Measurements from ENCODE around the gene NEURL1. TPM values are rescaled to one million over a fixed set of nuclear protein-coding genes. Genes with fewer than 3 reads are reported as not detected.
A peak's percentile ranks its signal among the peaks of the same experiment; 100 is the strongest.

NEURL1 gene
- total and polyA plus RNA-seq, 4 experiments from 2014 or later: 0.76 to 0.96 (median 0.83) TPM

DNA sequence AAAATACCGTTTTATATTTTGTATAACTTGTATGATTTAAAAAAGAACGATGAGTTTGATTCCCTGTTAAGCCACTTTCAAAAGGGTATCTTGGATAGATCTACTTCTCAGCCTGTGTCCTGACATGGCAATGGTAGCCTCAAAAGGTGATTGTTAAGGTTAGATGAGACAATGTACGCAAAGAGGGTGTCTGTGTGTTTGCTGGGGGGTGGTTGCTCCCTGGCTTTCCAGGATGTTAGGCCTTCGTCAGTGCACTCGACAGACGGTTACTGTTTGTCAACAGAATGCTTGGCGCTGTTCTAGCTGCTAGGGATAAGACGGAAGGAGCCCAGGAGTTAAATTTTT lies 90.3 kb downstream of the NEURL1 start:
- no peaks in the 10 kb centered on the region for H3K36me3 ChIP-seq (ENCODE audit: insufficient read depth, low read length)
- peak overlapping the region; percentile 89 to 96 (median 92) for H3K4me3 Mint-ChIP-seq
- no peaks in the 10 kb centered on the region for H3K9me3 Mint-ChIP-seq
- peak overlapping the region; percentile 63 to 70 for H3K4me3 ChIP-seq (ENCODE audit: low read length in 2 of 2)
- peaks cover 7 to 25% (median 16%) of the 10 kb centered on the region in 4 donors for H3K4me1 Mint-ChIP-seq
- peaks cover 15% of the 10 kb centered on the region for H3K4me1 ChIP-seq (ENCODE audit: insufficient read depth, low read length)
- H3K27ac ChIP-seq (ENCODE audit: low read depth, low read length): peak overlapping the region; percentile 62
- peak overlapping the region; percentile 88 to 99 (median 93) for H3K27ac Mint-ChIP-seq
- intact Hi-C loops (cut with micrococcal nuclease): loop anchor here (1.0 kb wide), 1 partner anchor 537 kb away; no protein-coding TSS in a partner anchor
- ChIA-PET CTCF (ENCODE audit: partially characterized antibody) (no interaction called here), POLR2A (ENCODE audit: partially characterized antibody) (interaction anchor here (1.2 to 3.2 kb wide), 13 partner anchors 9 to 685 kb away, joined by 3 to 22 read pairs (median 4); partner anchors contain the start of genes GSTO2, NEURL1, SFR1 and SLK)
- no peaks in the 10 kb centered on the region for H3K9me3 ChIP-seq (ENCODE audit: control insufficient read depth in 1 of 2, low read length in 2 of 2)
- H3K27me3 Mint-ChIP-seq: no peaks in the 10 kb centered on the region
- DNase-seq: no peak
- H3K36me3 Mint-ChIP-seq: no peaks in the 10 kb centered on the region
- no peaks in the 10 kb centered on the region for H3K27me3 ChIP-seq (ENCODE audit: insufficient read depth, low read length)

DNA sequence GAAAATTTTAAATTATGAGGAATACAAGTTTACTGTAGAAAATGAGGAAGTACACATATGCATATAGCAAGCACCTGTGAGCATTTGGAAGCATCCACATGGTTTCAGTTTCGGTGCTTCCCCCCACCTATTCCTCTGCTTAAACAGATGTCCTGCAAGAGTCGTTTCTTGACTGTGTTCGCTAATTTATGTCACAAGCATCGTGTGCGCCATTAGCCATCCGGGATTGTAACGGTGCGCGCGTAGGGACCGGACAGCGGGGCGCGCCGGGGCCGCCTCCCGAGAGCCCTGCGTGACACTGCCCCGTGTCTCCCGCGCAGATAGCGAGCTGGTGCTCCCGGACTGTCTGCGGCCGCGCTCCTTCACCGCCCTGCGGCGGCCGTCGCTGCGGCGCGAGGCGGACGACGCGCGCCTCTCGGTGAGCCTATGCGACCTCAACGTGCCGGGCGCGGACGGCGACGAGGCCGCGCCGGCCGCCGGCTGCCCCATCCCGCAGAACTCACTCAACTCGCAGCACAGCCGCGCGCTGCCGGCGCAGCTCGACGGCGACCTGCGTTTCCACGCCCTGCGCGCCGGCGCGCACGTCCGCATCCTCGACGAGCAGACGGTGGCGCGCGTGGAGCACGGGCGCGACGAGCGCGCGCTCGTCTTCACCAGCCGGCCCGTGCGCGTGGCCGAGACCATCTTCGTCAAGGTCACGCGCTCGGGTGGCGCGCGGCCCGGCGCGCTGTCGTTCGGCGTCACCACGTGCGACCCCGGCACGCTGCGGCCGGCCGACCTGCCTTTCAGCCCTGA lies 90.9 kb downstream of the NEURL1 start:
- no peaks in the 10 kb centered on the region for H3K9me3 Mint-ChIP-seq
- no peaks in the 10 kb centered on the region for H3K36me3 ChIP-seq (ENCODE audit: insufficient read depth, low read length)
- peak overlapping the region; percentile 89 to 96 (median 92) for H3K4me3 Mint-ChIP-seq
- no peaks in the 10 kb centered on the region for H3K27me3 Mint-ChIP-seq
- ChIA-PET CTCF (ENCODE audit: partially characterized antibody) (interaction anchor here (0.8 to 1.4 kb wide), 3 partner anchors 10 to 538 kb away, joined by 3 to 6 read pairs (median 4); partner anchors contain the start of gene SFR1), POLR2A (ENCODE audit: partially characterized antibody) (interaction anchor here (0.8 to 3.2 kb wide), 15 partner anchors 8 to 684 kb away, joined by 3 to 22 read pairs (median 4); partner anchors contain the start of genes GSTO2, NEURL1, SFR1 and SLK)
- H3K27ac Mint-ChIP-seq: peak overlapping the region; percentile 88 to 99 (median 93)
- H3K36me3 Mint-ChIP-seq: no peaks in the 10 kb centered on the region
- DNase-seq: peak; percentile 60 to 75 (median 66)
- no peaks in the 10 kb centered on the region for H3K9me3 ChIP-seq (ENCODE audit: control insufficient read depth in 1 of 2, low read length in 2 of 2)
- intact Hi-C loops (cut with micrococcal nuclease): loop anchor here (1.0 kb wide), 1 partner anchor 537 kb away; no protein-coding TSS in a partner anchor
- peak overlapping the region; percentile 63 to 70 for H3K4me3 ChIP-seq (ENCODE audit: low read length in 2 of 2)
- H3K27me3 ChIP-seq (ENCODE audit: insufficient read depth, low read length): no peaks in the 10 kb centered on the region
- peaks cover 15% of the 10 kb centered on the region for H3K4me1 ChIP-seq (ENCODE audit: insufficient read depth, low read length)
- H3K27ac ChIP-seq (ENCODE audit: low read depth, low read length): peak overlapping the region; percentile 62
- peaks cover 7 to 25% (median 16%) of the 10 kb centered on the region in 4 donors for H3K4me1 Mint-ChIP-seq

DNA sequence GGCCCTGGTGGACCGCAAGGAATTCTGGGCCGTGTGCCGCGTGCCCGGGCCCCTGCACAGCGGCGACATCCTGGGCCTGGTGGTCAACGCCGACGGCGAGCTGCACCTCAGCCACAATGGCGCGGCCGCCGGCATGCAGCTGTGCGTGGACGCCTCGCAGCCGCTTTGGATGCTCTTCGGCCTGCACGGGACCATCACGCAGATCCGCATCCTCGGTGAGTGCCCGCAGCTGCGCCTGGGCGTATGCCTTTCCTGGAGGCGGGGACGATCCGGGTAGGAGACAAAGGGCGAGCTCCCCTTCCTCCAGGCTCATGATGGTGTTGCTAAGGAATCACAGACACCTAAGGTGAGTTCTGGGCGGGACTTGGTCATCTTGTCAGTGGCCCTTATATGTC lies 91.5 kb downstream of the NEURL1 start:
- intact Hi-C loops (cut with micrococcal nuclease): no loop called here

DNA sequence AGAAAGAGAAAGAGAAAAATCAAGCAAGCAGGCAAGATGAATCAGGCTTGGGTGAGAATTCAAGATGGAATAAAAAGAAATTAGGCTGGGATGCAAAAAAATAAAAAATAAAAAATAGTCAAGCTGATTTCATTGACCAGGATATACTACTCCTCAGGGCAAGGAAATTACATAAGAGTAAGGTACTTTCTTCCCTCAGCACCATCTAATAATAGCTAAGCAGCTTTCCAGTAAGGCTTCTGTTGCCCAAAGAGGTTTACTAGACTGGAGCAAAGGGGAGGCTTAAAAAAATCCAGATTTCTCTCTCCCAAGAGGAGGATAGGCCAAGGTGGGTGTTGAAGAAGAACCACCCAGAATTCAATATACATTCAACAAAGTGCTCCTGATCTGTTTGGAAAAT lies 93.6 kb downstream of the NEURL1 start:
- Histone ChIP-seq H3K4me3 (ENCODE audit: low read length in 2 of 2) (no peak overlapping the region), H3K27me3 (ENCODE audit: insufficient read depth, low read length) (no peaks in the 10 kb centered on the region), H3K36me3 (ENCODE audit: insufficient read depth, low read length) (no peaks in the 10 kb centered on the region), H3K9me3 (ENCODE audit: control insufficient read depth in 1 of 2, low read length in 2 of 2) (no peaks in the 10 kb centered on the region), H3K27ac (ENCODE audit: low read depth, low read length) (no peak overlapping the region), H3K4me1 (ENCODE audit: insufficient read depth, low read length) (peaks cover 15% of the 10 kb centered on the region)
- peak overlapping the region in 3 of 7 donors; percentile 1 to 68 (median 33) for H3K27ac Mint-ChIP-seq
- peaks cover 7 to 25% (median 14%) of the 10 kb centered on the region in 4 donors for H3K4me1 Mint-ChIP-seq
- no peaks in the 10 kb centered on the region for H3K36me3 Mint-ChIP-seq
- CTCF ChIA-PET (ENCODE audit: partially characterized antibody): interaction anchor here (1.3 kb wide), 1 partner anchor 99 kb away, joined by 3 read pairs; no protein-coding TSS in a partner anchor
- no peak for DNase-seq
- H3K4me3 Mint-ChIP-seq: no peak overlapping the region
- intact Hi-C loops (cut with micrococcal nuclease): no loop called here
- no peaks in the 10 kb centered on the region for H3K9me3 Mint-ChIP-seq
- H3K27me3 Mint-ChIP-seq: no peaks in the 10 kb centered on the region
- POLR2A ChIA-PET (ENCODE audit: partially characterized antibody): no interaction called here

More for the DNA sequence above, 91.5 kb downstream of the NEURL1 start:
- DNase-seq: no peak
- Mint-ChIP-seq H3K27ac (peak overlapping the region; percentile 33 to 90 (median 74)), H3K27me3 (no peaks in the 10 kb centered on the region), H3K4me3 (peak overlapping the region; percentile 55 to 89 (median 69)), H3K4me1 (peaks cover 7 to 25% (median 16%) of the 10 kb centered on the region in 4 donors), H3K9me3 (no peaks in the 10 kb centered on the region), H3K36me3 (no peaks in the 10 kb centered on the region)
- H3K36me3 ChIP-seq (ENCODE audit: insufficient read depth, low read length): no peaks in the 10 kb centered on the region
- H3K9me3 ChIP-seq (ENCODE audit: control insufficient read depth in 1 of 2, low read length in 2 of 2): no peaks in the 10 kb centered on the region
- H3K4me3 ChIP-seq (ENCODE audit: low read length in 2 of 2): peak overlapping the region in 1 of 2 donors; percentile 63
- peaks cover 15% of the 10 kb centered on the region for H3K4me1 ChIP-seq (ENCODE audit: insufficient read depth, low read length)
- ChIA-PET POLR2A (ENCODE audit: partially characterized antibody) (interaction anchor here (0.8 to 3.2 kb wide), 14 partner anchors 7 to 537 kb away, joined by 3 to 22 read pairs (median 4); partner anchors contain the start of genes NEURL1, SFR1, SLK and TAF5), CTCF (ENCODE audit: partially characterized antibody) (interaction anchor here (0.9 to 1.4 kb wide), 2 partner anchors 101 to 537 kb away, joined by 4 to 6 read pairs; partner anchors contain the start of gene SFR1)
- peak overlapping the region; percentile 32 for H3K27ac ChIP-seq (ENCODE audit: low read depth, low read length)
- no peaks in the 10 kb centered on the region for H3K27me3 ChIP-seq (ENCODE audit: insufficient read depth, low read length)

DNA sequence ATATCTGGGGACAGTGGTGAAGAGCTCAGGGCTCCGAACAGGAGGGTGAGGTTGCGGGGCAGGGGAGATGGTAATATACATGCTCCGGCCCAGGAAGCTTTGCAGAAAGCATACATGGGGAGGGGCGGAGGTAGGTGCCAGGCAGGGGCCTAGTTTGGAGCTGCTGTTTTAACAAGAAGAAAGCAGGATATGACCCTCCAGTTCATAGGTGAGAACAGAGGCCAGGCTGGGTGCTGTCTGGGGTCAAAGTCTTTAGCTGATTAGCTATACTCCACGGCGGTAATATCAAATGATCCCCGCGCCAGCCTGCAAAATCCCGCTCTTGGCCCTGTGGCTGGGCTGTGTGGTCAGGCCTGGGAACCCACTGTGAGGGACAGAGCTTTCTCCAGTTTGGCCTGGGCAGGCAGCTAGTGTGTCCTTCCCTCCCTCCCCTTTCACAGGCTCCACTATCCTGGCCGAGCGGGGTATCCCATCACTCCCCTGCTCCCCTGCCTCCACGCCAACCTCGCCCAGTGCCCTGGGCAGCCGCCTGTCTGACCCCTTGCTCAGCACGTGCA lies 95.6 kb downstream of the NEURL1 start:
- Histone ChIP-seq H3K4me1 (ENCODE audit: insufficient read depth, low read length) (peaks cover 4% of the 10 kb centered on the region), H3K36me3 (ENCODE audit: insufficient read depth, low read length) (no peaks in the 10 kb centered on the region), H3K27me3 (ENCODE audit: insufficient read depth, low read length) (no peaks in the 10 kb centered on the region), H3K9me3 (ENCODE audit: control insufficient read depth in 1 of 2, low read length in 2 of 2) (no peaks in the 10 kb centered on the region), H3K4me3 (ENCODE audit: low read length in 2 of 2) (no peak overlapping the region), H3K27ac (ENCODE audit: low read depth, low read length) (no peak overlapping the region)
- Mint-ChIP-seq H3K9me3 (peaks cover 0 to 2% (median 0%) of the 10 kb centered on the region in 8 donors), H3K27ac (peak overlapping the region in 1 of 7 donors; percentile 54), H3K27me3 (no peaks in the 10 kb centered on the region), H3K4me3 (no peak overlapping the region), H3K4me1 (peaks cover under 1 to 8% (median 4%) of the 10 kb centered on the region in 4 donors), H3K36me3 (no peaks in the 10 kb centered on the region)
- no peak for DNase-seq
- intact Hi-C loops (cut with micrococcal nuclease): no loop called here
- ChIA-PET POLR2A (ENCODE audit: partially characterized antibody) (interaction anchor here (0.9 kb wide), 1 partner anchor 89 kb away, joined by 3 read pairs; no protein-coding TSS in a partner anchor), CTCF (ENCODE audit: partially characterized antibody) (interaction anchor here (0.7 to 1.5 kb wide), 5 partner anchors 17 to 98 kb away, joined by 3 to 6 read pairs (median 3); no protein-coding TSS in a partner anchor)

DNA sequence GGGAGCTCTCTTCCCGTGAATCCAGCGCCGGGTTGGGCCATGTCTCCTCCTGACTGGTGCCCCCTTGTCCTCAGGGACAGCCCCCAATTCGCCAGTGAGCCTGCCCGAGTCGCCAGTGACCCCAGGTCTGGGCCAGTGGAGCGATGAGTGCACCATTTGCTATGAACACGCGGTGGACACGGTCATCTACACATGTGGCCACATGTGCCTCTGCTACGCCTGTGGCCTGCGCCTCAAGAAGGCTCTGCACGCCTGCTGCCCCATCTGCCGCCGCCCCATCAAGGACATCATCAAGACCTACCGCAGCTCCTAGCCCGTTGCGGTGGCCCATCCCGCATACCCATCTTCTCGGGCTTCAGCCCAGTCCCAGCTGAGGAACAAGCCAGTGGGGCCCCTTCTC lies 96.6 kb downstream of the NEURL1 start:
- intact Hi-C loops (cut with micrococcal nuclease): no loop called here
- POLR2A ChIA-PET (ENCODE audit: partially characterized antibody): interaction anchor here (0.9 kb wide), 1 partner anchor 88 kb away, joined by 3 read pairs; no protein-coding TSS in a partner anchor
- H3K4me3 Mint-ChIP-seq: no peak overlapping the region

More for the DNA sequence above, 96.6 kb downstream of the NEURL1 start:
- no peaks in the 10 kb centered on the region for H3K27me3 ChIP-seq (ENCODE audit: insufficient read depth, low read length)
- peaks cover 0 to 8% (median 4%) of the 10 kb centered on the region in 4 donors for H3K4me1 Mint-ChIP-seq
- no peaks in the 10 kb centered on the region for H3K9me3 ChIP-seq (ENCODE audit: control insufficient read depth in 1 of 2, low read length in 2 of 2)
- no peaks in the 10 kb centered on the region for H3K27me3 Mint-ChIP-seq
- H3K4me1 ChIP-seq (ENCODE audit: insufficient read depth, low read length): peaks cover 2% of the 10 kb centered on the region
- H3K27ac Mint-ChIP-seq: no peak overlapping the region
- no peaks in the 10 kb centered on the region for H3K36me3 ChIP-seq (ENCODE audit: insufficient read depth, low read length)
- H3K36me3 Mint-ChIP-seq: no peaks in the 10 kb centered on the region
- peaks cover 0 to 2% (median 0%) of the 10 kb centered on the region in 8 donors for H3K9me3 Mint-ChIP-seq
- no peak overlapping the region for H3K4me3 ChIP-seq (ENCODE audit: low read length in 2 of 2)
- no peak for DNase-seq
- CTCF ChIA-PET (ENCODE audit: partially characterized antibody): interaction anchor here (0.7 to 1.0 kb wide), 2 partner anchors 43 to 97 kb away, joined by 3 read pairs; no protein-coding TSS in a partner anchor
- no peak overlapping the region for H3K27ac ChIP-seq (ENCODE audit: low read depth, low read length)

Data from CD4-positive, alpha-beta memory T cell (primary cell).